Small intestine (tissue), 7 donors: ENCODE data around the gene OOSP4A. TPM values are rescaled to one million over a fixed set of nuclear protein-coding genes. Genes with fewer than 3 reads are reported as not detected.
"Not testable (repeated sequence)": the region's sequence is repeated elsewhere in the genome, so short reads cannot be mapped to it uniquely, and the experiment has no call there.

Experiments
- DNase-seq, 2 donors: peaks; one replicate each; pipeline versions ENCODE4 v3.0.0 to v3.0.0-alpha.2; 2013
- FAIRE-seq: peaks from 2 replicates; lab custom pipeline; 2012; peaks lifted over from hg19 to GRCh38; lab: Jason Lieb, UNC
- H3K27ac ChIP-seq, 3 donors: one replicate each; pipeline ENCODE4 v1.5.1; 2013; ENCODE audit warnings: low read length in 2 of 3, mild to moderate bottlenecking in 2 of 3, control low read depth in 1 of 3, inconsistent platforms in 1 of 3, low read depth in 1 of 3, moderate library complexity in 1 of 3
- H3K27me3 ChIP-seq, 3 donors: one replicate each; pipeline ENCODE4 v1.6.1; 2013; ENCODE audit warnings: low read length in 3 of 3, inconsistent platforms in 1 of 3; ENCODE audit not compliant: control insufficient read depth in 3 of 3, insufficient read depth in 3 of 3
- H3K36me3 ChIP-seq, 3 donors: one replicate each; pipeline ENCODE4 v1.6.1; 2013; ENCODE audit warnings: low read length in 3 of 3, inconsistent platforms in 1 of 3, low read depth in 1 of 3, mild to moderate bottlenecking in 1 of 3, moderate library complexity in 1 of 3; ENCODE audit not compliant: control insufficient read depth in 3 of 3, insufficient read depth in 2 of 3
- H3K4me1 ChIP-seq, 3 donors: one replicate each; pipeline ENCODE4 v1.6.1; 2013; ENCODE audit warnings: low read length in 2 of 3, inconsistent platforms in 1 of 3, low read depth in 1 of 3, mild to moderate bottlenecking in 1 of 3, moderate library complexity in 1 of 3; ENCODE audit not compliant: control insufficient read depth in 3 of 3, insufficient read depth in 2 of 3
- H3K4me3 ChIP-seq, 3 donors: one replicate each; pipeline ENCODE4 v1.5.1; 2013; ENCODE audit warnings: low read length in 3 of 3, control low read depth in 1 of 3, inconsistent platforms in 1 of 3, low read depth in 1 of 3, mild to moderate bottlenecking in 1 of 3, moderate library complexity in 1 of 3
- H3K9me3 ChIP-seq, 2 donors: one replicate each; pipeline ENCODE4 v1.6.1; 2013; ENCODE audit warnings: low read depth in 1 of 2, low read length in 1 of 2; ENCODE audit not compliant: control insufficient read depth in 2 of 2, insufficient read depth in 1 of 2
- WGBS, 3 donors: extraction: QIAGEN DNeasy Blood & Tissue Kit; methylation state at CpG; one replicate each; pipeline ENCODE4 v1.1.7; 2013; 5-methylcytosine and 5-hydroxymethylcytosine counted together
- polyA plus RNA-seq, 4 donors: library from polyadenylated mRNA; stranded (reverse) in 3 of 4; unstranded in 1 of 4; fragments of 200-250 nt in 3 of 4; fragments of 120-200 nt in 1 of 4; gene quantifications; one replicate each; pipeline versions ENCODE4 v1.2.1 to v1.2.3, GENCODE V29; 2013
- donor health status: healthy with polysubstance abuse.
- donor health status: control.
- donor health status: control.
- donor health status: Bipolar disorder and iron deficiency.
- donor health status: healthy.

Gene OOSP4A
- polyA plus RNA-seq, 4 donors: 0.09 TPM; not detected in 3

DNA sequence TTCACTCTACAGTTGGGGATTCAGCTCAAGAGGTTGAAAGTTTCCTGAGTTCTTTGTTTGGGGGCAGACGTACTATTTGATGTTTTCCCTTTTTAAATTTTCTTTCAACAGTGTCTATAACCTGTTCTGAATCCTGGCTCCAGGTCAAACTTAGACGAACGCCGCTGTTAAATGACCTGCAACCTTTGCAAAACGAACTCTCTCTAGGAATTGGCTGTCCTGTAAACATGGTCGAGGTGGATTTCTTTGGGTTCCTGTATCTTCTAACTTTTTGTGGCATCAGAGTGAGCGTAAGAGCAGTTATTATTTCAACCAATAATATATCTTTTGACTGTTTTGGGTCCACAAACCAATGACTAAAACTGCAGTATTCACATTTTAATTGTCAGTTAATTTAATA, 1.6 kb downstream of the OOSP4A start:
- Histone ChIP-seq H3K36me3 (no peaks in the 10 kb centered on the region), H3K9me3 (peaks cover 0 to 10% of the 10 kb centered on the region in 2 donors), H3K27ac (no peak overlapping the region), H3K27me3 (no peaks in the 10 kb centered on the region), H3K4me3 (no peak overlapping the region), H3K4me1 (peaks cover 0 to 2% (median 0%) of the 10 kb centered on the region in 3 donors)
- DNase-seq: no peak
- 72 to 89% (median 87%) methylated on average over 7 of the region's 7 CpGs for WGBS, 3 donors
- FAIRE-seq: no peak

GRCh38 chr11:59966201-59966600, 2.4 kb downstream of the OOSP4A start:
- DNase-seq (no peak), FAIRE-seq (no peak)
- H3K27ac ChIP-seq: no peak overlapping the region
- no peaks in the 10 kb centered on the region for H3K36me3 ChIP-seq
- no peaks in the 10 kb centered on the region for H3K4me1 ChIP-seq
- WGBS, 3 donors: 90 to 96% (median 90%) methylated on average over 3 of the region's 3 CpGs
- peaks cover 0 to 7% of the 10 kb centered on the region in 2 donors for H3K9me3 ChIP-seq
- H3K27me3 ChIP-seq: no peaks in the 10 kb centered on the region
- no peak overlapping the region for H3K4me3 ChIP-seq

DNA sequence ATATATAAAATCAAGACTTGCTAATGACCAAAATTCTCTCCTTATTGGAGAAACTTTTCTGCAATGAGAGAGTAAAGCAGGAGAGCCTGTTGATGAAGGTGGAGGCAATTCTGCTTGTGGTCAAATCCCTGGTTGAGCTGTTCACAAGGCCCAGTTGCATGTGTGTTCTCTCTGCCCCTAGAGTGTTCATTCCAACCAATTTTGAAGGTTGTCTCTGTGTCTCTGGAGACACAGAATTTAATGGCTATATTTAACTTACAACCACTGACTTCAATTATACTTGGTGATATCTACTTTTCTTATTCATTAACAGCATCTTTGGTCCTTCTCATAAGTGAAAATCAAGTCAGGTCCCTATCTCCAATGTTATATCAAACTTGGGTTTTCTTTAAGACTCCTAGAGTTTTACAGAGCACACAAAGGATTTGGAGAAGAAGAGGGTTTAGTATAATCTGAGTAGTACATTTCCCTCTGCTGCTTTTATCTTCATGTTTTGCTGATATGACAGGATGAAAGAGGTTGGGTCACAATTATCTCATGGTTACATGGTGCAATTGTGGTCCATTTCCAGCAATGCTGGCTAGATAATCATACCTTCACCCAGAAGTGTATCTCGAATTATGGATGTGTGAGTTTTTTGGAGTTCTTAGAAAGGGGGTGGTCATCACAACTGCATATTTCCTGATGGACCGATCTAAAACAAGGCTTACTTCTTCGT, 4.0 kb downstream of the OOSP4A start:
- FAIRE-seq: no peak
- H3K27ac ChIP-seq: no peak overlapping the region
- H3K36me3 ChIP-seq: no peaks in the 10 kb centered on the region
- H3K4me1 ChIP-seq: no peaks in the 10 kb centered on the region
- H3K4me3 ChIP-seq: no peak overlapping the region
- no peak for DNase-seq
- no peaks in the 10 kb centered on the region for H3K27me3 ChIP-seq
- H3K9me3 ChIP-seq: no peaks in the 10 kb centered on the region
- 84 to 94% (median 88%) methylated on average over 3 of the region's 3 CpGs for WGBS, 3 donors

DNA sequence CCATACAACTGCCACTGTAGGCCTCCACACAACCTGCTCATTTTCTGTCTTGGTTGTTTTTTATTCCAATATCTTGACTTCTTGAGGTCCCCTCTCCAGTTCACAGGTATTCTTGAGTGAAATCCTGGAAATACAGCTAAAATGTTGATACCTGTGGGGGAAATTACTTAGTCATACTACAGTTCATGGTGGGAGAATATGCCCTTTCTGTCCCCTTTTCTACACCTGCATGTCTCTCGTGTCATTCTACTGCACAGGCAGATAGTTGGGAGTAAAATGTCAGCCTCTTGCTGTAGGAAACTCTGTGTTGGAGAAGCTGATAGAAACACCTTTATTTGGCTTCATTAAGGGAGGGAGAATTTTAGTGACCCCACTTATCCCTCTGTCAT, 4.6 kb downstream of the OOSP4A start:
- Histone ChIP-seq H3K9me3 (no peaks in the 10 kb centered on the region), H3K4me3 (no peak overlapping the region), H3K36me3 (no peaks in the 10 kb centered on the region), H3K4me1 (no peaks in the 10 kb centered on the region), H3K27me3 (no peaks in the 10 kb centered on the region), H3K27ac (no peak overlapping the region)
- 76 to 95% (median 80%) methylated on average over 1 of the region's 1 CpG for WGBS, 3 donors
- FAIRE-seq: no peak
- DNase-seq: no peak

GRCh38 chr11:59973097-59973496, 9.3 kb downstream of the OOSP4A start:
- Histone ChIP-seq H3K27me3 (no peaks in the 10 kb centered on the region), H3K9me3 (no peaks in the 10 kb centered on the region), H3K4me3 (no peak overlapping the region), H3K27ac (no peak overlapping the region), H3K4me1 (no peaks in the 10 kb centered on the region), H3K36me3 (no peaks in the 10 kb centered on the region)
- 51 to 64% (median 54%) methylated on average over 5 of the region's 5 CpGs for WGBS, 3 donors
- no peak for FAIRE-seq
- no peak for DNase-seq

DNA sequence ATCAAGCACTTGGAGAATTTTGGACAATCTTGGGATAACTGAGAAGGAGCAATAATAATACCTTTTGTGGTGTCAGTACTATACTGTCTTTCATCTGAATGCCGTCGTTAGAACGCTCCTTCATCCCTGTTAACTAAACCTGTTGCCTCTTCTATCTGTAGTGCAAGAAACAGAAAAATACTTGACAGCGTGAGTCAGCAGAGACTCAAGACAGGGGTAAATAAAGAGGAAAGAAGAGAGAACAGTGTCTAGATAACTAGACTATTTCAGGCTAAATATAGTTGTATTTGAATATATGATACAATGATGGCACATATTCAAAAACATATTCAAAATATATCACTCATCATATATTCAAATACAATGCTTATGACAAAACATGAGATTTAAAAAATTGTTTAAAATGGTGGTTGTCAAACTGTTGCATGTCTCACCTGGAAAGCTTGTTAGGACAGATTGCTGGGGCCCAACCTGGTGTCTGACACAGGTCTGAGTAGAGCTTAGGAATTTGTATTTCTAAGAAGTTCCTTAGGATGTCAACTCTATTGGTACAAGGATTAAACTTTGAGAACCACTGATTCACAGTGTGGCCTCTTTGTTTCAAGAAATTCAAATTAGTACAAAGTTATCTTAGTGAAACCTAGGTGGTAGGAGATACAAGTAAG, 17.4 kb downstream of the OOSP4A start:
- Histone ChIP-seq H3K36me3 (no peaks in the 10 kb centered on the region), H3K4me1 (no peaks in the 10 kb centered on the region), H3K9me3 (no peaks in the 10 kb centered on the region), H3K27ac (no peak overlapping the region), H3K4me3 (no peak overlapping the region), H3K27me3 (peaks cover 0 to 3% (median 0%) of the 10 kb centered on the region in 3 donors)
- WGBS, 3 donors: 90 to 94% (median 92%) methylated on average over 4 of the region's 4 CpGs
- DNase-seq: no peak
- FAIRE-seq: no peak

DNA sequence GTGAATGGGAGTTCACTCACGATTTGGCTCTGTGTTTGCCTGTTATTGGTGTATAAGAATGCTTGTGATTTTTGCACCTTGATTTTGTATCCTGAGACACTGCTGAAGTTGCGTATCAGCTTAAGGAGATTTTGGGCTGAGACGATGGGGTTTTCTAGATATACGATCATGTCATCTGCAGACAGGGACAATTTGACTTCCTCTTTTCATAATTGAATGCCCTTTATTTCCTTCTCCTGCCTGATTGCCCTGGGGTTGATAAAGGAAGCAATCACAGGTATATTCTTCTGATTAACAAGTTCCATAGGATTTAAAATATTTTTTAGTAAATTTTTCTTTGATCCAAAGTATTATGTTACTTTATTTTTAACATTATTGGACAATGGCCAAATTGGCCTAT, 18.2 kb downstream of the OOSP4A start:
- not testable (repeated sequence) for H3K9me3 ChIP-seq, H3K4me1 ChIP-seq, H3K4me3 ChIP-seq, H3K36me3 ChIP-seq, FAIRE-seq, H3K27me3 ChIP-seq, H3K27ac ChIP-seq, DNase-seq
- WGBS, 3 donors: 57 to 68% (median 66%) methylated on average over 4 of the region's 4 CpGs

GRCh38 chr11:59983212-59983611, 19.4 kb downstream of the OOSP4A start:
- no peak for FAIRE-seq
- H3K27me3 ChIP-seq: peaks cover 0 to 3% (median 0%) of the 10 kb centered on the region in 3 donors

More at GRCh38 chr11:59983212-59983611, 19.4 kb downstream of the OOSP4A start:
- DNase-seq: no peak
- H3K27ac ChIP-seq: no peak overlapping the region
- 86 to 100% (median 93%) methylated on average over 1 of the region's 1 CpG for WGBS, 3 donors
- no peak overlapping the region for H3K4me3 ChIP-seq
- H3K9me3 ChIP-seq: no peaks in the 10 kb centered on the region
- H3K36me3 ChIP-seq: no peaks in the 10 kb centered on the region
- H3K4me1 ChIP-seq: no peaks in the 10 kb centered on the region
